ENCODE measurements around the gene HTR1E.
"Not testable (repeated sequence)": the region's sequence is repeated elsewhere in the genome, so short reads cannot be mapped to it uniquely, and the experiment has no call there.

The HTR1E gene

DNA sequence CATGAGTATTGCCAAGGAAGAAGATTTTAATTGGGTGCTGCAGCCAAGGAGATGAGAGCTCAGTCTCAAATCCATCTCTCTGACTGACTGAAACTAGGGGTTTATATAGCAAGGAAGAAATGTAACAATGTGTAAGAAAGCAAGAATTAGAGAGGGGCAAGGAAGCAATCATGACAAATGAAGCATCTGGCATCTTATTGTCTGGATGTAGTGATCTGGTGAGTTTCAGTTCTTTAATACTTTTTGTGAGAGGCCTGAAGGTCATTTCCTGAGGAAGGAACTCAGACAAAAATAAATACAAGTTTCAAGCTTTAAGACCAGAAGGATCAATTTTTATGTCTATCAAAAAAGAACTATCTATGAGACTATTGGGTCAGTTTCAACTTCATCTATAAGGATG lies 64.2 kb downstream of the HTR1E start:
- no peak for DNase-seq

DNA sequence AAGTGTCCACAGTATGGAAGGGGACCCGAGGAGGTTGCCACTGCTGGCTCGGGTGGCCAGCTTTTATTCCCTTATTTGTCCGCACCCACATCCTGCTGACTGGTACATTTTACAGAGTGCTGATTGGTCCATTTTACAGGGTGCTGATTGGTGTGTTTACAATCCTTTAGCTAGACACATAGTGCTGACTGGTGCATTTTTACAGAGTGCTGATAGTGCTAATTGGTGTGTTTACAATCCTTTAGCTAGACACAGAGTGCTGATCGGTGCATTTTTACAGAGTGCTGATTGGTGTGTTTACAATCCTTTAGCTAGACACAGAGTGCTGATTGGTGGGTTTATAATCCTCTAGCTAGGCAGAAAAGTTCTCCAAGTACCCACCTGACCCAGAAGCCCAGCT lies 65.1 kb downstream of the HTR1E start:
- not testable (repeated sequence) for DNase-seq

DNA sequence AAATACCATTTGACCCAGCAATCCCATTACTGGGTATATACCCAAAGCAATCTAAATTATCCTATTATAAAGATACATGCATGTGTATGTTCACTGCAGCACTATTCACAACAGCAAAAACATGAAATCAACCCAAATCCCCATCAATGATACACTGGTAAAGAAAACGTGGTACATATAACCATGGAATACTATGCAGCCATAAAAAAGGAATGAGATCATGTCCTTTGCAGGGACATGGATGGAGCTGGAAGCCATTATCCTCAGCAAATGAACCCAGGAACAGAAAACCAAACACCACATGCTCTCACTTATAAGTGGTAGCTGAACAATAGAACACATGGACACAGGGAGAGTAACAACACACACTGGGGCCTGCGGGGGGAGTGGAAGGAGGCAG lies 69.2 kb downstream of the HTR1E start:
- DNase-seq: not testable (repeated sequence)

DNA sequence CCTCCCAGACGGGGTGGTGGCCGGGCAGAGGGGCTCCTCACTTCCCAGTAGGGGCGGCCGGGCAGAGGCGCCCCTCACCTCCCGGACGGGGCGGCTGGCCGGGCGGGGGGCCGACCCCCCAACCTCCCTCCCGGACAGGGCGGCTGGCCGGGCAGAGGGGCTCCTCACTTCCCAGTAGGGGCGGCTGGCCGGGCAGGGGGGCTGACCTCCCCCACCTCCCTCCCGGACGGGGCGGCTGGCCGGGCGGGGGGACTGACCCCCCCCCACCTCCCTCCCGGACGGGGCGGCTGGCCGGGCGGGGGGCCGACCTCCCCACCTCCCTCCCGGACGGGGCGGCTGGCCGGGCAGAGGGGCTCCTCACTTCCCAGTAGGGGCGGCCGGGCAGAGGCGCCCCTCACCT lies 72.3 kb downstream of the HTR1E start:
- DNase-seq: not testable (repeated sequence)

DNA sequence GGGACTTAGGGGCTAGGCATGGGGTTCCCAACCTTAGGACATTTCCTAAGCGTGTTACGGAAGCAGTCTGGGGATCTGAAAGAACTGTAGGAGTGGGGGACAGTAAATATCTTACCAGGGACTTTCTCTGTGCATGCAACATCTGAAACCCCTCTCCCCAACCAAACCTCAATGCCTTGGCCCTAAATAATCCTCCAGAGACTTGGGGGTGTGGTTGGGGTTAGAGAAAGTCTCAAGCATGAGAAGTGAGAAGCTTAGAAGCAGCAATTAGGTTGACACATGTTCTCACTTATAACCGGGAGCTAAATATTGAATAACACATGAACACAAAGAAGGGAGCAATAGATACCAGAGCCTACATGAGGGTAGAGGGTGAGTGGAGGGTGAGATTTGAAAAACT lies 74.7 kb downstream of the HTR1E start:
- DNase-seq: no peak

DNA sequence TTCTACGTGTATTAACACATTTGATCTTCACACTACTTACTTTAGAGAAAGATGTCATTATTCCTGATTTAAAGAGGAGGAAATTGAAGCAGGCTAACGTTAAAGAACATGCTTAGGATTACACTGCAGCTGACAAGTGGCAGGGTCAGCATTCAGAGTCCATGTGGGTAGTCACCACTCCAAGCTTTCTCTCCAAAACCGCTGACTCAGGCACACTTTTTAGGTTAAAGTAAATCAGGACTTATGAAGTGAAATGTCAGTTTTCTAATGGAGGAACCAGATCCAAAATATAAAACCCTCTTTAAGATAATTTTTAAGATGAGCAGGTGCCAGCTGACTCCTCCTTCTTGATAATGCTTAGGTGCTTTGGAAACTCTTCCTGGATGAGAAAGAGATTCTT lies 75.4 kb downstream of the HTR1E start:
- DNase-seq: no peak

DNA sequence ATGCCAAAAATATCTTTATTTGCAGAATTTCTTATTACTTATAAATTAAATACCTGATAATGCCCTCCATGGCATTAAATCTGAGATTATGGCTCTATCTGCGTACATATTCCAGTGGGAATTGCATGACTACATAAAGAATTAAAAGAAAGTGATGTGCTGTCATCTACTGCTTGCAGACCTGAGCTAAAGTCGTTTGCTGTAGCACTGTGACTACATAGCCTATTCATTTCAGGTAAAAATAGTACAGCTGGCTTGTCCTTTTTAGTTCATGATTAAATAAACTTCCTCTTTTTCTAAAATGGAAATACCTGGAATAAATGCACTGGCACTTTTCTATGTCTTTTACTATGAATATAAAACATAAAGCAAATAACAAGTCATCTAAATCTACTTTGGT lies 79.4 kb downstream of the HTR1E start:
- DNase-seq: no peak

DNA sequence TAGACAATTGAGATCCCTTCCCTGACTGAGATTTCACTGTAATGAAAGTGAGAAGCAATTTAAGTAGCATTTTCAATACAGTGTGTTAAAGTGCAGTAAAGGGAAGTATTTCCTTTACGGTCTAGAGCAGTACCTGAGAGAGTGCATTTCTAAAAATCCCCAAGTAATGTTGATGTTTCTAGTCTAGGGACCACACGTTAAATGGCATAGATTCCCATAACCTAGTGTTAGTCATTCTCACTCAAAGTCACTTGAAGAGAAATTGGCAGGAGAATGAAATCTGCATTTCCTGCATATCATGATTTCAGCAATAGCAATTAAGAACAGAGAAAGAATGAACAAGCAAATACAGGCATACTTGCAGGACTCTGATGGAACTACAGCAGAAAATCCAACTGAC lies 89.7 kb downstream of the HTR1E start:
- no peak for DNase-seq

DNA sequence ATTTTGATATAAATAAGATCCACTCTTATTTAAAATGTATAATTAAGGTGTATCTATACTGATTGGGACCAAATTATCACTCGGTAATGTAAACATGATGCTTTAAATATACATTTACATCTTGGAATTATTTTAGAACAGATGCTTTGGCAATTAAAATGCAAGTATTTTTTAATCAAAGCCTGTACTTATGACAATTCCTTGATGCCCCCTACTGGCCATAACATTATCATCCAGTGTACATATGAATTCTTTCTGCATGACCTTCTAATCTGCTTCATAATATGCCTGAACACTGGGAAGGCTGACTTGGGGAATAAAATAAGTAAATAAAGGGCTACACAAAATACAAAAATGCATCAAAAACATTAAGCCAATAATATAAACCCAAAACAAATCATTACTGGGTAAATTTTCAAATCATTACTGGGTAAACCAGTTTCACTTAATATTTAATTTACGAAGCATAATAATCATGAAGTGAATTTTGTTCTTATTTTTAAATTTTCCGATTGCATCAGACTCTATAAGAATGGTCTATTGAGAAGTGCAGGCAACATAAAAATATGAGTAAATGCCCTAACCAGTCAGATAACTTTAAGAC lies 92.5 kb downstream of the HTR1E start:
- DNase-seq: no peak

DNA sequence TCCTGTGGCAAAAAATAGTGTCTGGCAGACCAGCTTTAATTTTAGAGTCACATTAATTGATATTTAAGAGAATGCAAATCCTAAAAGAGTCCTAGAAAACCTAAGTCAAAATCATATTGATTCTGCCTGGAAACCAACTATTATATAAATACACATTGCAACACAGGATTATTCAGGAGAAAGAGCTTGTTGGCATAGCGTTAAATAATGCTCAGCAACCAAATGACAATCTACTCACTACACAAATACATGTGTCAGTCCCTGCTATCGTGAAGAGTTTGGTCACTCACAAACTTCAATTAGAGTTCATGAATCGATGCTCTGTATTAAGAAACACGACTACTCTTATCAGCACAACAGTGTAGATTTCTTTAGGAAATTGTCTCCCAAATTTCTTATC lies 103.4 kb downstream of the HTR1E start:
- DNase-seq: no peak

DNA sequence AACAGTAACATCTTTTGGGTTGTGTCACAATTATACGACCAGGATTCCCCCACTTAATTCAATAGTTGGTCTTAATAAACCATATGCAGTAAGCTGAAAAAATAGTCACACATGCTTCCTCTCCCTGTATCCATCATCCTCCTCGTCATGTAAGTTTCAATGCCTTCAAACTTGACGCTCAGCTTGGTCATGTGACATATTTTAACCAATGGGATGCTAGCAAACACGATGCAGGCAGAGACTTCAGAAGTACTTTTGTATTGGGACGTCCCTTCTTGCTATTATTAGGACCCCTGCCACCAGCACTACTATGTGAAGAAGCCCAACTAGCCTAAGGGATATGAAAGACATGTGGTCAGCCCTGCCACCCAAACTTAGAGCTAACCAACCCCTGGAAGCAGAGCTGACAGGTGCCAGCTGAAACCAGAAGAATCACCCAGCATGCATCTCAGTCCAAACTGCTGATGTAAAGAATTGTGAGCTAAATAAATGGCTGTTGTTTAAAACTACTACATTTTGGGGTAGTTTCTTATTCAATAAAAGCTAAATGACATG lies 108.3 kb downstream of the HTR1E start:
- DNase-seq: no peak

DNA sequence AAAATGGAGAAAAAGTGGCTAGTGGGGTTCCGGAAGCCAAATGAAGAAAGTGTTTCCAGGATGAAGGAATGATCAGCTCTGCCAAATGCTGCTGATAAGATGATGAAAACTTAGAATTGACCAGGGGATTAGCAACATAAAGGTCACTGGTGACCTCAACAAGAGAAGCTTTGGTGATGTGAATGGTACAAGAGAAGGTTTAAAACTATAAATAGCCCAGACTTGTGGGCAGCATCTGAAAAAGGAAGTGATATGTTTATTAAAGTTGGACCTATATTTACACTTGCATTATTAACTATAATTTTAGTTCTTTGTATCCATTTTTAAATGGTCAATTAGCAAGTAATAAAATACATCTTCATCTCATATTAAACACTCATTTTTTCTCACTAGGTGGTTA lies 112.5 kb downstream of the HTR1E start:
- no peak for DNase-seq

DNA sequence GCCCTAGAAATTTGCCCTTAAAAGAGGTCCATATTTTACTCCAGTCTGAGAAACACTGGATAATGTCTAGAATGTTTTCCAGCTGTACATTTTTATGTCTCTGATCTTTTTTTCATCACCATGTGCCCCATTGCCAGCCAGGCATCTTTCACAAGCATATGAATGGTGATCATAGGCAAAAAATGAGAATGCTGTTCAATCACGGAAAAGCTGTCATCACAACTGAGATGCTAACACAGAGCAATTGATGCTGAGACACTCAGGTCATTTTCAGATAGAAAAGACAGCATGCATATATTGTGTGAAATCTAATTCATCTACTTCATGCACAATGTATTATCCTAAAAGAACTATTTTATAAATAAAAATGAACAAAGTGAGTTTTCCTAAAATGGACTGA lies 116.0 kb downstream of the HTR1E start:
- DNase-seq: no peak

DNA sequence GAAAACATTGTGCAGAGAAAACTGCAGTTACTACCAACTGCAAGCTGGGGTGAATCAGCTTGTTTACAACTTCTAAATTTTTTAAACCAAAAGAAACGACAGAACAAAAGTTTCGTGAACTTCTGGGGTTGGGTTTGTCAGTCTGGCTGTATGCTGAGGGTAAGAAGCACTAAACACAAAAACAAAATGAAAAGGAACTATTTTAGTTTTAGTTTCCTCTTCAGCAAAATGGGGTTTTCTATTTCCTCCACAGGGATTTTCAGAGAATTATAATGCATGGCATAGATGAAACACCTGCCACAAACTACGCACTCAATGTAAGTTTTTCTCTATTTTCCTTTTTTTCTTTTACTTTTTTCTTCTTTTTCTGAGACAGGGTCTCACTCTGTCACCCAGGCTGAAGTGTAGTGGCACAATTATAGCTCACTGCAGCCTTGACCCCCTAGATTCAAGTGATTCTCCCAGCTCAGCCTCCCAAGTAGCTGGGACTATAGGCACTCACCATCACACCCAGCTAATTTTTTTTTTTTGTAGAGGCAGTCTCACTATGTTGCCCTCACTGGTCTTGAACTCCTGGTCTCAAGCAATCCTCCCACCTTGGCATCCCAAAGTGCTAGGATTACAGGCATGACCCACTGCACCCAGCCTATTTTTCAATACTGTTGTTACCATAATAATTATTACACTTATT lies 117.0 kb downstream of the HTR1E start:
- DNase-seq: no peak

DNA sequence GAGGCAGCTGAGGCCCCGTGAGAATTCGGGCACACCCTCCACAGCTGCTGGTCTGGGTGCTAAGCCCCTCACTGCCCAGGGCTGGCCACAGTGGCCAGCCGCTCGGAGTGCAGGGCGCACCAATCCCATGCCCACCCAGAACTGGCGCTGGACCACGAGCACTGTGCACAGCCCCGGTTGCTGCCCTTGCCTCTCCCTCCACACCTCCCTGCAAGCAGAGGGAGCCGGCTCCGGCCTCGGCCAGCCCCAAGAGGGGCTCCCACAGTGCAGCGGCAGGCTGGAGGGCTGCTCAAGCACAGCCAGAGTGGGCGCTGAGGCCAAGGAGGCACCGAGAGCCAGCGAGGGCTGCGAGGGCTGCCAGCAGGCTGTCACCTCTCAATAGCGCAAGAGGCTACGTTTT lies 122.6 kb downstream of the HTR1E start:
- DNase-seq: no peak

DNA sequence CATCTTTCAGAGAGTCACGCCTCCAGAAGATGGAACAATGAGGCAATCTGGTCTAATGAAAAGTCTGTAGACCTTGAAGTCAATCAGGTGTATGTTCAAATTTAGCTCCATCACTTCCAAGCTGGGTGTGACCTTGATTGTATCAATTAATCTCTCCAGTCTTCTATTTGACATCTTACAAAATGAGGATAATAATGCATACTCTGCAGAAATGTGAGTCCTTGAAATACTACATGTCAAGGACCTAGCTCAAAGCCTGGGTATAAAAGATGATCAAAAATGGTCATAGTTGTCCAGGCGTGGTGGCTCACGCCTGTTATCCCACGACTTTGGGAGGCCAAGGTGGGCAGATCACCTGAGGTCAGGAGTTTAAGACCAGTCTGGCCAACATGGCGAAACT lies 127.8 kb downstream of the HTR1E start:
- no peak for DNase-seq
